Sigmoid colon (tissue), 7 donors: ENCODE results near the gene TROAP. TPM values are rescaled to one million over a fixed set of nuclear protein-coding genes. Genes with fewer than 3 reads are reported as not detected.
"Not testable (repeated sequence)": the region's sequence is repeated elsewhere in the genome, so short reads cannot be mapped to it uniquely, and the experiment has no call there.

Experiments used
- DNase-seq: peaks from one replicate; pipeline ENCODE4 v3.0.0-alpha.2; 2019
- H3K27ac ChIP-seq, 4 donors: fragments of 200-600 bp; sonication (generic); one replicate each; pipeline ENCODE4 v1.5.1; 2016 to 2019; ENCODE audit warnings: mild to moderate bottlenecking in 1 of 4
- H3K27me3 ChIP-seq, 3 donors: fragments of 200-600 bp; sonication (generic); one replicate each; pipeline ENCODE4 v1.5.1; 2019; ENCODE audit warnings: mild to moderate bottlenecking in 1 of 3
- H3K36me3 ChIP-seq, 4 donors: fragments of 200-600 bp; sonication (generic); one replicate each; pipeline ENCODE4 v1.5.1; 2016 to 2019
- H3K4me1 ChIP-seq, 4 donors: fragments of 200-600 bp; sonication (generic); one replicate each; pipeline ENCODE4 v1.5.1; 2017 to 2019
- H3K4me3 ChIP-seq, 4 donors: fragments of 200-600 bp; sonication (generic); one replicate each; pipeline ENCODE4 v1.5.1; 2017 to 2019; ENCODE audit warnings: mild to moderate bottlenecking in 2 of 4, moderate library complexity in 1 of 4
- H3K9me3 ChIP-seq, 4 donors: fragments of 200-600 bp in 3 of 4; sonication (generic) in 3 of 4; one replicate each; pipeline versions ENCODE4 v1.5.1 to v1.6.1; 2013 to 2019
- CTCF ChIP-seq, 4 experiments: fragments of 450-650 bp in 3 of 4; fragments of 200-600 bp in 1 of 4; IDR thresholded peaks; one replicate each; pipeline ENCODE4 v1.5.1; 2016 to 2019; ENCODE audit warnings: antibody characterized with exemption in 4 of 4, mild to moderate bottlenecking in 3 of 4, moderate library complexity in 2 of 4
- EP300 ChIP-seq, 4 donors: sonication (generic); formaldehyde crosslinking; IDR thresholded peaks; one replicate each; pipeline ENCODE4 v1.6.1; 2017; ENCODE audit warnings: antibody characterized with exemption in 4 of 4
- POLR2A ChIP-seq, 2 donors: fragments of 450-650 bp; IDR thresholded peaks; one replicate each; pipeline ENCODE4 v1.6.1; 2016; ENCODE audit warnings: antibody characterized with exemption in 2 of 2, mild to moderate bottlenecking in 2 of 2, moderate library complexity in 2 of 2
- POLR2AphosphoS5 ChIP-seq, 4 donors: sonication (generic); formaldehyde crosslinking; IDR thresholded peaks; one replicate each; pipeline ENCODE4 v1.6.1; 2017; ENCODE audit warnings: antibody characterized with exemption in 4 of 4
- WGBS, 2 donors: extraction: QIAGEN DNeasy Blood & Tissue Kit; methylation state at CpG; one replicate each; pipeline ENCODE4 v1.1.7; 2013; 5-methylcytosine and 5-hydroxymethylcytosine counted together
- intact Hi-C: fragments of 100-400 bp; cut with DNase I; formaldehyde crosslinking; loops from one replicate; pipeline ENCODE4 v1.15.1; 2023
- polyA plus RNA-seq, 3 donors: library from polyadenylated mRNA; stranded (reverse); fragments of 200-250 nt; gene quantifications; one replicate each; pipeline ENCODE4 v1.2.3, GENCODE V29; 2013
- total RNA-seq, 4 donors: library from RNA; depleted of rRNA; stranded (reverse); fragments of >200 nt; gene quantifications; one replicate each; pipeline ENCODE4 v1.1.0, GENCODE V29; 2016
- donor health status: healthy with polysubstance abuse.
- donor health status: Bipolar disorder and iron deficiency.
- donor health status: healthy.

Gene TROAP
- total and polyA plus RNA-seq, 7 donors: 0.36 to 25.7 (median 4.9) TPM; not detected in 3

- no peaks in the 10 kb centered on the region for H3K9me3 ChIP-seq
- H3K27me3 ChIP-seq: peaks cover 46 to 88% (median 54%) of the 10 kb centered on the region in 3 donors
- H3K4me1 ChIP-seq: peaks cover 0 to 27% (median 23%) of the 10 kb centered on the region in 4 donors
- DNase-seq: peak; percentile 40
- no peaks in the 10 kb centered on the region for H3K36me3 ChIP-seq
- intact Hi-C loops: no loop called here
- 24 to 43% methylated on average over 6 of the region's 6 CpGs for WGBS, 2 donors
- H3K4me3 ChIP-seq: no peak overlapping the region
- TF ChIP-seq CTCF (IDR thresholded peaks at IDR 0.05): no peak
- no peak for TF ChIP-seq POLR2A (IDR thresholded peaks at IDR 0.05)
- no peak for TF ChIP-seq EP300 (IDR thresholded peaks at IDR 0.05)
- TF ChIP-seq POLR2AphosphoS5 (IDR thresholded peaks at IDR 0.05): no peak
- no peak overlapping the region for H3K27ac ChIP-seq
Measured at GRCh38 chr12:49298160-49298559, 24.9 kb upstream of the TROAP start.

DNA sequence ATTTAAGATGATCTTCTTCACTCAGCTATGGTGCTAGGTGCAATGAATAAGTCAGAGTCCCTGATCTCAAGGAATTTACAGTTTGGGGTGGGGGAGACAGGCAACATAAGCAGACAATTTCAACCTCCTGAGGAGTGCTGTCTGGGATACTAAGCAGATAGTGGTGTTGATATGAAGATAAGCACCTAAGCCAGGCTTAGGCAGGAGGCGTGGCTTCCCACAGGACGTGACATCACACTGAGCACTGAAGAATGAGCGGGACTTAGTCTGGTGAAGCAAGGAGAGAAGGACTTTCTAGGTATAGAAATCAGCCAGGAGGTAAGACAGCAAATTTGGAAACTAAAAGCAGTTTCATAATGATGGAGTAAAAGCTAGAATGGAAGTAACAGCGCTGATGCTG lies 21.3 kb upstream of the TROAP start:
- H3K9me3 ChIP-seq: no peaks in the 10 kb centered on the region
- TF ChIP-seq CTCF (IDR thresholded peaks at IDR 0.05) (no peak), EP300 (IDR thresholded peaks at IDR 0.05) (no peak)
- intact Hi-C loops: no loop called here
- H3K27ac ChIP-seq: no peak overlapping the region
- H3K36me3 ChIP-seq: no peaks in the 10 kb centered on the region
- 53 to 70% methylated on average over 4 of the region's 4 CpGs for WGBS, 2 donors
- DNase-seq: no peak
- H3K27me3 ChIP-seq: peaks cover 22 to 62% (median 41%) of the 10 kb centered on the region in 3 donors
- H3K4me1 ChIP-seq: peaks cover 0 to 12% (median 10%) of the 10 kb centered on the region in 4 donors
- no peak overlapping the region for H3K4me3 ChIP-seq

DNA sequence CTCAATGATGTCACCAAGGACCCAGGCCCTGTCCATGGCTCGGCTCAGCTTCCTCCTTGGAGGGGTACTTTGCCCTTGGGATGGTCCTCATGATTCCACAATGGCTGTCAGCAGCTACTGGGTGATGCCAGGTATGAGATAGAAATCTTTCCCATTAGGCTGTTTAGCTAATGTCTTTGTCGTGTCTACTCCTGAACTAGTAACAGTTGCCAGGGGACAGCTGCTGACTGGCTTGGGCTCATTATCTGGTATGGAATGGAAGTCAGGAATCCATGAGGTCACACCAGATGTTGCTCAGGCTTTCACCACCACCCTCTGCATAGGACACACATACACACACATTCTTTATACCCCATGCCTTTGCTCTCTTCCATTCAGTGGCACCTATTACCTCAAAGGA lies 18.9 kb upstream of the TROAP start:
- H3K4me3 ChIP-seq: no peak overlapping the region
- H3K27me3 ChIP-seq: peaks cover 0 to 58% (median 17%) of the 10 kb centered on the region in 3 donors
- H3K27ac ChIP-seq: no peak overlapping the region
- H3K9me3 ChIP-seq: no peaks in the 10 kb centered on the region
- H3K4me1 ChIP-seq: no peaks in the 10 kb centered on the region
- intact Hi-C loops: no loop called here
- no peaks in the 10 kb centered on the region for H3K36me3 ChIP-seq
- TF ChIP-seq POLR2A (IDR thresholded peaks at IDR 0.05): no peak
- TF ChIP-seq EP300 (IDR thresholded peaks at IDR 0.05): no peak
- TF ChIP-seq CTCF (IDR thresholded peaks at IDR 0.05): no peak
- TF ChIP-seq POLR2AphosphoS5 (IDR thresholded peaks at IDR 0.05): no peak
- 68 to 81% methylated on average over 2 of the region's 2 CpGs for WGBS, 2 donors
- DNase-seq: no peak

DNA sequence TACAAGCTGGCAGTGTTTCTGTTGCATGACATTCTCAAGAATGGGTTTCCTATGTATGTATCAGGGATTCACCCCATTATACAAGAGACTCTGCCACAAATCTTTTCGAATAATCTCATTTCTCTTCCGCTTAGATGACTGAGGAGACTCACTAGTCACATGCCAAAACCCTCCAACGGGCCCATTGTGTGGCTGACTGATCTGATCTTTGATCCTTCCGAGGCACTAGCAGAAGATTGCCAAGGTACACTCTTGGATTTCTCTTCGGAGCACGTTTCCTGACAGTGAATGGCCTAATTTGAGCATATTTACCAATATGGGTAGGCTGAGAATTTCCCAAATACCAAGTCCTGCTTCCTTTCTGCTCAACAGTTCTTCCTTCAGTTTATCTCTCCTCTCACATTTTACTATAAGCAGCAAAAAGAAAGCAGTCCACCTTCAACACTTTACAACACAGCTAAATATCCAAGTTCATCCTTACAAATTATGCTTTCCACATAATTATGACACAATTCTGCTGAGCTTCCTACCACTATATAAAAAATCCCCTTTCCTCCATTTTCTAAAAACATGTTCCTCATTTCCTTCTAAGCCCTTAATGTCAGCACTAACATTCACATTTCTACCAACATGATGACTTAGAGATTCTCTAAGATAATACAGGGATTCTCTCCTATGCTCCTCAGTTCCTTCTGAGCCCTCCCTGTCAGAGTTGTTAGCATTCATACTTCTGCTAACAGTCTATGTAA lies 17.1 kb upstream of the TROAP start:
- DNase-seq: peak; percentile 39
- Histone ChIP-seq H3K27me3 (peaks cover 0 to 41% (median 11%) of the 10 kb centered on the region in 3 donors), H3K4me3 (no peak overlapping the region), H3K4me1 (no peaks in the 10 kb centered on the region), H3K9me3 (no peaks in the 10 kb centered on the region), H3K36me3 (no peaks in the 10 kb centered on the region), H3K27ac (no peak overlapping the region)
- TF ChIP-seq CTCF (IDR thresholded peaks at IDR 0.05): no peak
- TF ChIP-seq EP300 (IDR thresholded peaks at IDR 0.05): no peak
- TF ChIP-seq POLR2A (IDR thresholded peaks at IDR 0.05): no peak
- no peak for TF ChIP-seq POLR2AphosphoS5 (IDR thresholded peaks at IDR 0.05)
- 40 to 70% methylated on average over 6 of the region's 6 CpGs for WGBS, 2 donors
- intact Hi-C loops: no loop called here

- intact Hi-C loops: no loop called here
- Histone ChIP-seq H3K27me3 (peaks cover 0 to 27% (median 0%) of the 10 kb centered on the region in 3 donors), H3K27ac (no peak overlapping the region)
Measured at GRCh38 chr12:49309386-49309785, 13.7 kb upstream of the TROAP start.

GRCh38 chr12:49310451-49311000 lies 12.5 kb upstream of the TROAP start:
- intact Hi-C loops, H3K4me3 ChIP-seq, H3K4me1 ChIP-seq, H3K9me3 ChIP-seq, H3K27ac ChIP-seq, DNase-seq, H3K36me3 ChIP-seq: not testable (repeated sequence)
- 32 to 50% methylated on average over 2 of the region's 3 CpGs for WGBS, 2 donors
- H3K27me3 ChIP-seq: peaks cover 0 to 27% (median 0%) of the 10 kb centered on the region in 3 donors

More at GRCh38 chr12:49309386-49309785, 13.7 kb upstream of the TROAP start:
- H3K4me3 ChIP-seq: no peak overlapping the region
- 80 to 88% methylated on average over 7 of the region's 7 CpGs for WGBS, 2 donors
- H3K4me1 ChIP-seq: no peaks in the 10 kb centered on the region
- H3K9me3 ChIP-seq: no peaks in the 10 kb centered on the region
- peak; percentile 42 for DNase-seq
- no peaks in the 10 kb centered on the region for H3K36me3 ChIP-seq
- no peak for TF ChIP-seq CTCF (IDR thresholded peaks at IDR 0.05)
- no peak for TF ChIP-seq POLR2A (IDR thresholded peaks at IDR 0.05)
- TF ChIP-seq EP300 (IDR thresholded peaks at IDR 0.05): no peak
- TF ChIP-seq POLR2AphosphoS5 (IDR thresholded peaks at IDR 0.05): no peak
